Occipital lobe (tissue), 2 donors: ENCODE data around the gene BABAM2. TPM values are rescaled to one million over a fixed set of nuclear protein-coding genes. Genes with fewer than 3 reads are reported as not detected.

Source experiments
- DNase-seq: peaks from one replicate; lab custom pipeline; 2025; lab: John Stamatoyannopoulos, UW
- total RNA-seq: library from RNA; depleted of rRNA; stranded (reverse); fragments of >200 nt; gene quantifications from one replicate; pipeline ENCODE4 v1.2.3, GENCODE V29; 2014

The BABAM2 gene
- total RNA-seq, 1 donor from 2014 or later, result 13.4 TPM

GRCh38 chr2:28193630-28194403, 303.3 kb downstream of the BABAM2 start:
- no peak for DNase-seq

- DNase-seq, result no peak
Measured at GRCh38 chr2:28199995-28200679, 309.6 kb downstream of the BABAM2 start.

GRCh38 chr2:28201671-28202180, 311.2 kb downstream of the BABAM2 start:
- no peak for DNase-seq

GRCh38 chr2:28202719-28203118, 312.2 kb downstream of the BABAM2 start:
- no peak for DNase-seq

- DNase-seq, result no peak
Measured at GRCh38 chr2:28206762-28207161, 316.2 kb downstream of the BABAM2 start.

GRCh38 chr2:28209261-28209691, 318.7 kb downstream of the BABAM2 start:
- no peak for DNase-seq

- DNase-seq, result no peak
Measured at GRCh38 chr2:28209864-28210263, 319.3 kb downstream of the BABAM2 start.

GRCh38 chr2:28210535-28210934, 320.0 kb downstream of the BABAM2 start:
- no peak for DNase-seq

- no peak for DNase-seq
Measured at GRCh38 chr2:28216331-28216730, 325.8 kb downstream of the BABAM2 start.

- DNase-seq, result no peak
Measured at GRCh38 chr2:28217042-28217740, 326.7 kb downstream of the BABAM2 start.

GRCh38 chr2:28219138-28219537, 328.6 kb downstream of the BABAM2 start:
- no peak for DNase-seq

GRCh38 chr2:28219758-28220368, 329.3 kb downstream of the BABAM2 start:
- no peak for DNase-seq

GRCh38 chr2:28224648-28225472, 334.3 kb downstream of the BABAM2 start:
- no peak for DNase-seq

- DNase-seq, result no peak
Measured at GRCh38 chr2:28225473-28226080, 335.0 kb downstream of the BABAM2 start.

- DNase-seq, result no peak
Measured at GRCh38 chr2:28226558-28226957, 336.0 kb downstream of the BABAM2 start.

GRCh38 chr2:28227498-28227897, 337.0 kb downstream of the BABAM2 start:
- DNase-seq, result no peak

- DNase-seq, result no peak
Measured at GRCh38 chr2:28228434-28228995, 338.0 kb downstream of the BABAM2 start.

GRCh38 chr2:28231110-28231631, 340.6 kb downstream of the BABAM2 start:
- DNase-seq, result no peak

GRCh38 chr2:28232295-28232694, 341.8 kb downstream of the BABAM2 start:
- DNase-seq, result no peak
